Liver (tissue), 3 donors: Measurements from ENCODE around the gene CDK9.

Source experiments
- FOXA1 ChIP-seq: IDR thresholded peaks from 2 replicates; pipeline ENCODE4 v1.6.1; 2016; ENCODE audit warnings: antibody characterized with exemption
- RAD21 ChIP-seq, 2 donors: IDR thresholded peaks; 2 replicates each; pipeline ENCODE4 v1.6.1; 2016; ENCODE audit warnings: antibody characterized with exemption in 2 of 2, mild to moderate bottlenecking in 2 of 2
- SP1 ChIP-seq: IDR thresholded peaks from 2 replicates; pipeline ENCODE4 v1.6.1; 2018; ENCODE audit warnings: antibody characterized with exemption, mild to moderate bottlenecking
- TAF1 ChIP-seq: conservative IDR thresholded peaks from 2 replicates; pipeline ENCODE4 v1.6.1; 2016; ENCODE audit warnings: antibody characterized with exemption, mild to moderate bottlenecking
- TF ChIP-seq, protein P1 (sequence below): fragments of 150-350 bp; IDR thresholded peaks from 2 replicates; pipeline ENCODE4 v1.5.1; 2017; ENCODE audit warnings: improper control_type of control experiment, low read depth, low read length; ENCODE audit not compliant: missing input control
- TF ChIP-seq, protein P2 (sequence below): IDR thresholded peaks from 2 replicates; pipeline ENCODE4 v1.6.1; 2016; ENCODE audit warnings: antibody characterized with exemption
- donor health status: healthy.
- donor health status: healthy.

DNA sequence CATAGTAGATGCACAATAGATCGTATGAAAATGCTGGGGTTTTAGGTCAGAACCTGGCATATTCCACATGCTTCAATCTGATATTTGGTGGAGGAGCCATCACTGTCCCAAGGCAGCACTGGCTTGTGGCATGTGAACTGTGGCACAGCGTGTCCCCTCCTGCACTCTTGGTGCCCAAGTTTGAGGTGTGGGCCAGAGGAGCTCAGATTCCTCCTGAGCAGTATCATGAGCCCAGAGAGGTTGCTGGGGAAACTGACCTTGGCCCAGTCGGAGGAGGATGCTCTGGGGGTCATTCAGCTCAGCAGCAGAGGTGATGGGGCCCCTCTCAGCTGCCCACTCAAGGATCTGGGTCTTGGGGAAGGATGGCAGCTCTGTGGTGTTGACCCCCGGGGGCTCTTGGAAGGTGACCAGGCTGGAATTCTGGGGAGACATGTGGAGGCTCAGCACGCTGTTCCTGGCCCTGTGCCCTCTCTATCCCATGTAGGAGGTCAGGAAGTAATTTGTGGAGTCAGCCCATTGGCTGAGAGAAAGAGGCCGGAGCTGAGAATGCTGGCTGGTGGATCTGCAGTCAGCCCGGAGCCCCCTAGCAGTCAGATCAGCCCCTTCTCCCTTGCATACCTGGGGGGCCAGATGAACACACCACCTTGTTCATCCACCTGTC, 40.5 kb downstream of the CDK9 start:
- TF ChIP-seq, protein P1, sequence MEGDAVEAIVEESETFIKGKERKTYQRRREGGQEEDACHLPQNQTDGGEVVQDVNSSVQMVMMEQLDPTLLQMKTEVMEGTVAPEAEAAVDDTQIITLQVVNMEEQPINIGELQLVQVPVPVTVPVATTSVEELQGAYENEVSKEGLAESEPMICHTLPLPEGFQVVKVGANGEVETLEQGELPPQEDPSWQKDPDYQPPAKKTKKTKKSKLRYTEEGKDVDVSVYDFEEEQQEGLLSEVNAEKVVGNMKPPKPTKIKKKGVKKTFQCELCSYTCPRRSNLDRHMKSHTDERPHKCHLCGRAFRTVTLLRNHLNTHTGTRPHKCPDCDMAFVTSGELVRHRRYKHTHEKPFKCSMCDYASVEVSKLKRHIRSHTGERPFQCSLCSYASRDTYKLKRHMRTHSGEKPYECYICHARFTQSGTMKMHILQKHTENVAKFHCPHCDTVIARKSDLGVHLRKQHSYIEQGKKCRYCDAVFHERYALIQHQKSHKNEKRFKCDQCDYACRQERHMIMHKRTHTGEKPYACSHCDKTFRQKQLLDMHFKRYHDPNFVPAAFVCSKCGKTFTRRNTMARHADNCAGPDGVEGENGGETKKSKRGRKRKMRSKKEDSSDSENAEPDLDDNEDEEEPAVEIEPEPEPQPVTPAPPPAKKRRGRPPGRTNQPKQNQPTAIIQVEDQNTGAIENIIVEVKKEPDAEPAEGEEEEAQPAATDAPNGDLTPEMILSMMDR, result no peak
- TF ChIP-seq TAF1 (no peak), SP1 (no peak), RAD21 (IDR thresholded peaks at IDR 0.05) (no peak), FOXA1 (no peak)
- TF ChIP-seq, protein P2, sequence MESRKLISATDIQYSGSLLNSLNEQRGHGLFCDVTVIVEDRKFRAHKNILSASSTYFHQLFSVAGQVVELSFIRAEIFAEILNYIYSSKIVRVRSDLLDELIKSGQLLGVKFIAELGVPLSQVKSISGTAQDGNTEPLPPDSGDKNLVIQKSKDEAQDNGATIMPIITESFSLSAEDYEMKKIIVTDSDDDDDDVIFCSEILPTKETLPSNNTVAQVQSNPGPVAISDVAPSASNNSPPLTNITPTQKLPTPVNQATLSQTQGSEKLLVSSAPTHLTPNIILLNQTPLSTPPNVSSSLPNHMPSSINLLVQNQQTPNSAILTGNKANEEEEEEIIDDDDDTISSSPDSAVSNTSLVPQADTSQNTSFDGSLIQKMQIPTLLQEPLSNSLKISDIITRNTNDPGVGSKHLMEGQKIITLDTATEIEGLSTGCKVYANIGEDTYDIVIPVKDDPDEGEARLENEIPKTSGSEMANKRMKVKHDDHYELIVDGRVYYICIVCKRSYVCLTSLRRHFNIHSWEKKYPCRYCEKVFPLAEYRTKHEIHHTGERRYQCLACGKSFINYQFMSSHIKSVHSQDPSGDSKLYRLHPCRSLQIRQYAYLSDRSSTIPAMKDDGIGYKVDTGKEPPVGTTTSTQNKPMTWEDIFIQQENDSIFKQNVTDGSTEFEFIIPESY, result no peak
